Ectodermal cell (in vitro differentiated cells): ENCODE results near the gene FMN2.
"Not testable (repeated sequence)": the region's sequence is repeated elsewhere in the genome, so short reads cannot be mapped to it uniquely, and the experiment has no call there.

ENCODE experiments used
- H3K27ac ChIP-seq: 2 replicates; pipeline ENCODE4 v1.7.0; 2013; ENCODE audit warnings: mild to moderate bottlenecking, low read depth, low read length; ENCODE audit not compliant: insufficient read depth, poor library complexity, severe bottlenecking
- H3K27me3 ChIP-seq: 2 replicates; pipeline ENCODE4 v1.7.0; 2013; ENCODE audit warnings: mild to moderate bottlenecking, low read length; ENCODE audit not compliant: insufficient read depth, control insufficient read depth, poor library complexity, severe bottlenecking
- H3K36me3 ChIP-seq: one replicate; pipeline ENCODE4 v1.7.0; 2013; ENCODE audit warnings: low read length; ENCODE audit not compliant: control insufficient read depth, insufficient read depth
- H3K4me1 ChIP-seq: one replicate; pipeline ENCODE4 v1.7.0; 2013; ENCODE audit warnings: low read length; ENCODE audit not compliant: control insufficient read depth, insufficient read depth
- H3K4me3 ChIP-seq: 2 replicates; pipeline ENCODE4 v1.7.0; 2013; ENCODE audit warnings: low read depth, low read length, control low read depth; ENCODE audit not compliant: insufficient read depth
- H3K9me3 ChIP-seq: 2 replicates; pipeline ENCODE4 v1.7.0; 2013; ENCODE audit warnings: mild to moderate bottlenecking, low read length, moderate library complexity; ENCODE audit not compliant: control insufficient read depth
- WGBS, 2 experiments: methylation state at CpG; one replicate each; pipeline ENCODE4 v1.1.7; 2013; ENCODE audit warnings: missing lambda C conversion rate in 2 of 2; 5-methylcytosine and 5-hydroxymethylcytosine counted together

Gene FMN2

DNA sequence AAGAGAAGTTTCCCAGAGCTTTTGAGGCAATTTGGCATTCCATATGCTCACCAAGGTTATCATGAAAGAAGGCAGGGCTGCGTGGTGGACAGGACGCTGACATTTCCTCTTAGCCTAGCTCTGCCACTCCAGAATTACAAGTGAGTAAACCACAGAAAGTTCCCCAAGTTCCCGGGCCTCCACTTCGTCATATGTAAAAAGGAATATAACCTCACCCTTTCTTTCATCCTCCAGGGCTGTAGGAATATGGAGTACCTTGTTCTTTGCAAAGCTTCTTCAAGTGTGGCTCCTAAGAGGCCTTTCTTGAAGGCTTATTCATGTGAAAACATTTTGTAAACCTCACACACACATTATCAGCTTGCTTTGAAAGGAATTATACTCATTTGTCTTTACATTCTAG, 310.0 kb downstream of the FMN2 start:
- H3K27ac ChIP-seq, result no peak overlapping the region
- no peak overlapping the region for H3K4me3 ChIP-seq
- H3K4me1 ChIP-seq, result no peaks in the 10 kb centered on the region
- no peaks in the 10 kb centered on the region for H3K36me3 ChIP-seq
- 90 to 96% methylated on average over 4 of the region's 4 CpGs for WGBS, 2 experiments
- H3K9me3 ChIP-seq, result no peaks in the 10 kb centered on the region
- H3K27me3 ChIP-seq, result no peaks in the 10 kb centered on the region

DNA sequence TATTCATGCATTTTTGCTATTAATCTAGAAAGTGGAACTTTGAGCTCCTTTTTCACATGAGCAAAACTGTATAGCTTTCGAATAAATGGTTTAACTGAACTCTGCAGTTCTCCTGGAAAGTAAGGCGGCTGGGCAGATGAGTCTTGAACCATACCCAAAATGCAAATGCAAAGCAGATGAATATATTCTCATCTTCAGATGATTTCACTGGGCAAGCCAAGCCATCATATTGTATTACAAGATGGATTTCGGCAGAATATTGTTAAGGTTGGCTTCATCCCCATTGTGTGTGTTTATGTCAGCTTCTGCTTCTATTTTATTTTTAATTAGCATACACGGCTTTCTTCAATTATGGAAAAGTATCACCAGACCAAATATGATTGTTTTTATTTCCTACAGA, 310.6 kb downstream of the FMN2 start:
- Histone ChIP-seq H3K4me3 (no peak overlapping the region), H3K9me3 (no peaks in the 10 kb centered on the region), H3K27ac (no peak overlapping the region), H3K36me3 (no peaks in the 10 kb centered on the region), H3K4me1 (no peaks in the 10 kb centered on the region), H3K27me3 (no peaks in the 10 kb centered on the region)
- WGBS, 2 experiments, result 93 to 99% methylated on average over 3 to 4 of the region's 4 CpGs

DNA sequence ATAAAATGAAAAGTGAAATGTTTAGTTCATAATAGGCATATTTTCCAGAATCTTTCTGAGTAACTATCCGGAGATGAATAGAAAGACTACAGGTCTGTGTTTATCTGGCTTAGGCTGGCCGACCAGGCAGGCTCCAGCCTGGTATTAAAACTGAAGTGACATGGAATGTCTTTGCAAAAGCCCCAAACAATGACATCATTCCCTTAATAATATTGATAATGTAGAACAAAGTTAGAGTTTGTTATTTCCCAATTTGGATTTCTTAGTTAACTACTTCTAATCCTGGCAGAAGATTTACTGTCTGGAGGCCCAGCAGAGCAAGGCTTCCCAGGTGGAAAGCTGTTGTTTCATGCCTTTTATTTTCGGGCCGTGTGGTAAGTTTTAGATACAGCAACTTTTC, 312.6 kb downstream of the FMN2 start:
- WGBS, 2 experiments, result 68 to 75% methylated on average over 4 of the region's 4 CpGs
- Histone ChIP-seq H3K36me3 (no peaks in the 10 kb centered on the region), H3K4me1 (no peaks in the 10 kb centered on the region), H3K9me3 (no peaks in the 10 kb centered on the region), H3K27ac (no peak overlapping the region), H3K27me3 (no peaks in the 10 kb centered on the region), H3K4me3 (no peak overlapping the region)

DNA sequence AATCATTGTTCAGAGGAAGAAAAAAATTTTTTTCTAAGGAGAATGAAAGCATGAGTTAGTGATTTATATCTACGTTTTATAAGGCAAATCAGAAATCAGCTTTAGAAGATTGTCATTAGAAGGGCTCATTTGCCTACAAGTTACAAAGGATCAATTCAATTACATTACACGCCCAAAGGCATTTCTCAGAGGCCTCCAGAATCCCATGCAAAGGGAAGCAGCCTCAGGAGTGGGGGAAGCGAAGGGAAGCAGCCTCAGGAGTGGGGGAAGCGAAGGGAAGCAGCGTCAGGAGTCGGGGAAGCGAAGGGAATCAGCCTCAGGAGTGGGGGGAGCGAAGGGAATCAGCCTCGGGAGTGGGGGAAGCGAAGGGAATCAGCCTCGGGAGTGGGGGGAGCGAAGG, 314.1 kb downstream of the FMN2 start:
- Histone ChIP-seq H3K9me3 (no peaks in the 10 kb centered on the region), H3K27ac (no peak overlapping the region), H3K36me3 (no peaks in the 10 kb centered on the region), H3K4me3 (no peak overlapping the region), H3K4me1 (no peaks in the 10 kb centered on the region), H3K27me3 (no peaks in the 10 kb centered on the region)
- WGBS, 2 experiments, result 89 to 94% methylated on average over 12 of the region's 12 CpGs

DNA sequence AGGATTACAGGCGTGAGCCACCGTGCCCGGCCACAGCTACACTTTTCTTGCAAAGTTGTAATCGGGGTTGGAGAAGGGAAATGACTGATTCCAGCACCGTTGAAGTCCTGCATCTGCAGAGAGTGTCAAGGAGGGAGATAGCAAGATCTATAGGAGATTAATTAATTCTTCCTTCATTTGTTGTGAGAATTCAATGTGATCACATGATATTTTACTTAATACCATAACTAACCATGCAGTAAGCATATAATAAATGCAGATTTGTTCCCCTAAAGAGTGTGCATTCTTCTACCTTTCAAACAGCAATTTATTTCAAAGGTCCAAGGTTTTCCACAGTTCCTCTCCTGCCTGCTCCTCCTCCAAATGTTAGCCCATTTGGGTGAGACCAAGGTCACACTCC, 315.7 kb downstream of the FMN2 start:
- Histone ChIP-seq H3K27ac (no peak overlapping the region), H3K27me3 (no peaks in the 10 kb centered on the region), H3K36me3 (no peaks in the 10 kb centered on the region), H3K9me3 (no peaks in the 10 kb centered on the region), H3K4me3 (no peak overlapping the region), H3K4me1 (no peaks in the 10 kb centered on the region)
- WGBS, 2 experiments, result 87 to 88% methylated on average over 5 of the region's 5 CpGs

DNA sequence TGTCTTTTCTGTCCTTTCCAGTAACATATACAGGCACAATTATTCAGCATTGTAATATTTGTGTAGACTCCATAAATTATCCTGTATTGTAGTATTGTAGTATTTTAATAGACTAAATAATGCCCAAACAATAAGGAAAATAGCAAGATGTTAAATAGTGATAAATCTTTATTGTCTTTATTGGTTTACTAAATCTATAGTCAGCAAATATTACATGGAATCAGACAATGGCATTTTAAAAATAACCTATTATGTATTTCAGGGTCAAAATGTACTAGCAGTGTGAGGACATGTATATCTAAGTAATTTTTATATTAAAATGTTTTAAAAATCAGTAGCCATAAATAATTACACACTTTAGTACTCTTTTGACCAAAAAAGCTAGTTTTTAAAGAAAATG, 317.9 kb downstream of the FMN2 start:
- Histone ChIP-seq H3K4me3 (no peak overlapping the region), H3K36me3 (no peaks in the 10 kb centered on the region), H3K4me1 (no peaks in the 10 kb centered on the region), H3K27me3 (no peaks in the 10 kb centered on the region), H3K9me3 (no peaks in the 10 kb centered on the region), H3K27ac (no peak overlapping the region)

DNA sequence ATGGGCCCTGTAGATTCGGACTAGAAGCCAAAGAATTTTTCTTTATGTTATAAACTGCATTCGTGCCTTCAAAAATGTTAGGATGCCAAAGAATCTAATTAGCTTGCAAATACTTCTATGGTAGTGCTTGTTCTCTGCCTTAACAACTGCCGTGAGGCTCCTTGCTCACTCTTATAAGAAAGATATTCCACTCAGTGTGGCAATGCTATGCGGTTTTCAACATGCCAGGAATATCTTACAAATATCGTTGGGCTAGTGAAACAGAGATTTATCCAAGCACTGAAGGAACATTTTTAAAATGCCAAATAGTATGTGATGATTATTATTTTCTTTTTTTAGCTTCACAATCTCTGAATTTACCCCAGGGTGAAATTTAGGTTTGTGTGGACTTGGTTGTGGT, 322.0 kb downstream of the FMN2 start:
- Histone ChIP-seq H3K4me3 (no peak overlapping the region), H3K27me3 (no peaks in the 10 kb centered on the region), H3K36me3 (no peaks in the 10 kb centered on the region), H3K27ac (no peak overlapping the region), H3K4me1 (no peaks in the 10 kb centered on the region), H3K9me3 (no peaks in the 10 kb centered on the region)
- 92 to 100% methylated on average over 5 of the region's 5 CpGs for WGBS, 2 experiments

DNA sequence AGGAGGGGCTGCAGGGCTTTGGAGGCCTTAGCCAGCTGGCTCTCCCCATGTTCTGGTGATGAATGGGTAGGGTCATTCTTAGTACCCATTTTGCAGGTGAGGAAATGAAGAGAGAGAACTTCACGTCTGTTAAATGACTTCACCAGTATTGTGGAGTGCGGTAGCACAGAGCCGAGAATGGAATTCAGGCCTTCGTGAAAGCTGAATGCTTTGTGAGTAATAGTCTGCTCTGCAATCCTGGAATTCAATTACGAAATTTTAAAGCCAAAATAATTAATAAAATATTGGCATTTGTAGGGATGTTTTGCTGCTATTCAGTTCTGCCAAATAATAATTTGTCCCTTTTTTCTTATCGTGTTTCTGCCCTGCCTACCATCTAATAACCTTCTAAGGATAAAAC, 322.6 kb downstream of the FMN2 start:
- H3K9me3 ChIP-seq, result no peaks in the 10 kb centered on the region
- WGBS, 2 experiments, result 92 to 98% methylated on average over 4 to 5 of the region's 6 CpGs
- H3K4me3 ChIP-seq, result no peak overlapping the region
- H3K27ac ChIP-seq, result no peak overlapping the region
- no peaks in the 10 kb centered on the region for H3K4me1 ChIP-seq
- H3K36me3 ChIP-seq, result no peaks in the 10 kb centered on the region
- H3K27me3 ChIP-seq, result no peaks in the 10 kb centered on the region

DNA sequence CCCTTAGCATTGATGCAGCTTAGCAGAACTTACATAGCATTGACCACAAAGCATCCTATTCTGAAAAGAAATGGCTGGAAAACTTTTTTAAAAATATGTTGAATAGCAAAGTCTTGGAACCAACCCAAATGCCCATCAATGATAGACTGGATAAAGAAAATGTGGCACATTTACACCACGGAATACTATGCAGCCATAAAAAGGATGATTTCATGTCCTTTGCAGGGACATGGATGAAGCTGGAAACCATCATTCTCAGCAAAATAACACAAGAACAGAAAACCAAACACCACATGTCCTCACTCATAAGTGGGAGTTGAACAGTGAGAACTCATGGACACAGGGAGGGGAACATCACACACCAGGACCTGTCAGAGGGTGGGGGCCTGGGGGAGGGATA, 323.3 kb downstream of the FMN2 start:
- H3K9me3 ChIP-seq, H3K27ac ChIP-seq, H3K4me3 ChIP-seq, H3K4me1 ChIP-seq, H3K27me3 ChIP-seq, H3K36me3 ChIP-seq: not testable (repeated sequence)
- WGBS, 2 experiments, result 88% methylated on average over 1 of the region's 1 CpG

DNA sequence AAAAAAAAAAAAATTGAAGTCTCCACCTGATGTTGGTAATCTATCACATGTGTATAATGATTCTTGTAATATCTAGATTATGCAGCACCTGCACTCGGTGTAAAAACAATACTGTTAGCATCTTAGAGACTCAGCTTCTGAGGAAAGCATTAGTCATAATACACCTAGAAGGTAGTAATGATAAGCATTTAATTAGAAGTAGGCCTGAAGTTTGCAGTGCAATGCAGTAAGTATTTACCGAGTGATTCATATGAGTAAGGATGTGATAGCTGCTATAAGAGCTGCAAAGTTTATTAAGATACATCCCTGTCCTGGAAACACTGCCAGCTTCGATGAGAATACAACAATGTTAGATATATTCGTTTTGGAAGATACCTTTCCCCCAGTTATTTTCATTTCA, 323.8 kb downstream of the FMN2 start:
- no peaks in the 10 kb centered on the region for H3K4me1 ChIP-seq
- no peak overlapping the region for H3K27ac ChIP-seq
- WGBS, 2 experiments, result 94 to 95% methylated on average over 3 of the region's 4 CpGs
- no peaks in the 10 kb centered on the region for H3K27me3 ChIP-seq
- H3K36me3 ChIP-seq, result no peaks in the 10 kb centered on the region
- H3K4me3 ChIP-seq, result no peak overlapping the region
- H3K9me3 ChIP-seq, result no peaks in the 10 kb centered on the region

DNA sequence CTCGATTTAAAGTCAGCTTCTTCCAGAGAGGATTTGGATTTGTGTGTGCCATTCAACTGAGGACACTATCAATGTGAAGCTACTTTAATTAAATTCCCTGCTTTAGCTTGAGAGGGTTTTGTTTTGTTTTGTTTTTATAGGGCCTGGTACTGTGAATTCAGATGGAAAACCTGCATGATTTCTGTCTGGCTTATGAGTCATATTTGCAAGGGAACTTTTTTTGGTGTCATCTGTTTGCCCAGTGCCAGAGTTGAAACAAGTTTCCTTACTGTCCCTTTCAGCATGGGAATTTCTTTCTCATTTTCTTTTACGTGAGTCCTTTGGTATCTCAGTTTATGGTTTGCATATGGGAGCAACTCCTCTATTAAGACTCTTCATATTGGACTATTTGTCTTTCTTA, 325.6 kb downstream of the FMN2 start:
- no peaks in the 10 kb centered on the region for H3K4me1 ChIP-seq
- H3K36me3 ChIP-seq, result no peaks in the 10 kb centered on the region
- no peaks in the 10 kb centered on the region for H3K27me3 ChIP-seq
- no peak overlapping the region for H3K27ac ChIP-seq
- 70 to 100% methylated on average over 1 to 2 of the region's 2 CpGs for WGBS, 2 experiments
- H3K9me3 ChIP-seq, result no peaks in the 10 kb centered on the region
- H3K4me3 ChIP-seq, result no peak overlapping the region
